ENCODE data around the gene USP24.

The USP24 gene

GRCh38 chr1:55107101-55107500, 108.1 kb downstream of the USP24 start:
- no peak for DNase-seq

- DNase-seq: no peak
Observed at GRCh38 chr1:55103891-55104290, 111.3 kb downstream of the USP24 start.

- DNase-seq: no peak
Observed at GRCh38 chr1:55095095-55095494, 120.1 kb downstream of the USP24 start.

- no peak for DNase-seq
Observed at GRCh38 chr1:55092475-55092874, 122.7 kb downstream of the USP24 start.

- no peak for DNase-seq
Observed at GRCh38 chr1:55089683-55090082, 125.5 kb downstream of the USP24 start.

GRCh38 chr1:55088413-55088812, 126.8 kb downstream of the USP24 start:
- DNase-seq: no peak

- no peak for DNase-seq
Observed at GRCh38 chr1:55087439-55087838, 127.7 kb downstream of the USP24 start.

- no peak for DNase-seq
Observed at GRCh38 chr1:55084257-55084656, 130.9 kb downstream of the USP24 start.

- no peak for DNase-seq
Observed at GRCh38 chr1:55081905-55082296, 133.3 kb downstream of the USP24 start.

GRCh38 chr1:55081188-55081904, 133.8 kb downstream of the USP24 start:
- no peak for DNase-seq

GRCh38 chr1:55079651-55080050, 135.5 kb downstream of the USP24 start:
- DNase-seq: no peak

- DNase-seq: peak; percentile 61
Observed at GRCh38 chr1:55078470-55078869, 136.7 kb downstream of the USP24 start.

- DNase-seq: no peak
Observed at GRCh38 chr1:55076356-55076755, 138.8 kb downstream of the USP24 start.

GRCh38 chr1:55074455-55074854, 140.7 kb downstream of the USP24 start:
- DNase-seq: no peak

GRCh38 chr1:55073187-55073916, 141.8 kb downstream of the USP24 start:
- no peak for DNase-seq

- DNase-seq: peak; percentile 31
Observed at GRCh38 chr1:55071477-55071876, 143.7 kb downstream of the USP24 start.

GRCh38 chr1:55070293-55071164, 144.6 kb downstream of the USP24 start:
- no peak for DNase-seq

- no peak for DNase-seq
Observed at GRCh38 chr1:55069280-55069679, 145.9 kb downstream of the USP24 start.

GRCh38 chr1:55068638-55069037, 146.5 kb downstream of the USP24 start:
- no peak for DNase-seq

GRCh38 chr1:55067914-55068313, 147.2 kb downstream of the USP24 start:
- DNase-seq: no peak

GRCh38 chr1:55067022-55067778, 148.0 kb downstream of the USP24 start:
- no peak for DNase-seq

GRCh38 chr1:55065648-55066047, 149.5 kb downstream of the USP24 start:
- no peak for DNase-seq

- DNase-seq: peak; percentile 35
Observed at GRCh38 chr1:55064861-55065263, 150.3 kb downstream of the USP24 start.

Measured in COR-L47 (cell line).